HG03520 (cell line): ENCODE results near the gene NTMT1.

Experiments
- ATAC-seq: cut with Tn5 transposase; IDR thresholded peaks from one replicate; pipeline ENCODE4 v1.9.1; 2021; ENCODE audit warnings: mild to moderate bottlenecking, moderate library complexity; ENCODE audit not compliant: unreplicated experiment

The NTMT1 gene

GRCh38 chr9:129596541-129597331 is 29.2 kb upstream of the NTMT1 start:
- ATAC-seq, result no peak

- ATAC-seq, result no peak
Observed at GRCh38 chr9:129597355-129598088, 28.4 kb upstream of the NTMT1 start.

GRCh38 chr9:129598089-129598596 is 27.8 kb upstream of the NTMT1 start:
- ATAC-seq, result no peak

- no peak for ATAC-seq
Observed at GRCh38 chr9:129601082-129601674, 24.8 kb upstream of the NTMT1 start.

- no peak for ATAC-seq
Observed at GRCh38 chr9:129602598-129603415, 23.2 kb upstream of the NTMT1 start.

GRCh38 chr9:129604056-129604765 is 21.8 kb upstream of the NTMT1 start:
- ATAC-seq, result no peak

GRCh38 chr9:129604766-129605163 is 21.2 kb upstream of the NTMT1 start:
- ATAC-seq, result no peak

GRCh38 chr9:129606161-129607026 is 19.6 kb upstream of the NTMT1 start:
- no peak for ATAC-seq

- no peak for ATAC-seq
Observed at GRCh38 chr9:129607027-129607387, 19.0 kb upstream of the NTMT1 start.

- ATAC-seq, result no peak
Observed at GRCh38 chr9:129608561-129609481, 17.1 kb upstream of the NTMT1 start.

- no peak for ATAC-seq
Observed at GRCh38 chr9:129609486-129610212, 16.3 kb upstream of the NTMT1 start.

- ATAC-seq, result no peak
Observed at GRCh38 chr9:129610213-129610472, 15.8 kb upstream of the NTMT1 start.

- no peak for ATAC-seq
Observed at GRCh38 chr9:129610473-129611306, 15.3 kb upstream of the NTMT1 start.

- no peak for ATAC-seq
Observed at GRCh38 chr9:129611307-129611800, 14.6 kb upstream of the NTMT1 start.

- no peak for ATAC-seq
Observed at GRCh38 chr9:129612123-129612522, 13.8 kb upstream of the NTMT1 start.

GRCh38 chr9:129612815-129613519 is 13.0 kb upstream of the NTMT1 start:
- no peak for ATAC-seq
